Dermis blood vessel endothelial cell (primary cell): ENCODE data around the gene MKRN2. TPM values are rescaled to one million over a fixed set of nuclear protein-coding genes. Genes with fewer than 3 reads are reported as not detected.
"Not testable (repeated sequence)": the region's sequence is repeated elsewhere in the genome, so short reads cannot be mapped to it uniquely, and the experiment has no call there.

Source experiments
- DNase-seq: peaks from one replicate; pipeline ENCODE4 v3.0.0; 2010
- total RNA-seq: library from RNA; depleted of rRNA; stranded (reverse); fragments of >200 nt; gene quantifications from 2 replicates; pipeline ENCODE4 v1.2.3, GENCODE V29; 2014

Gene MKRN2
- total RNA-seq, 1 donor from 2014 or later, result 40.5 TPM

DNA sequence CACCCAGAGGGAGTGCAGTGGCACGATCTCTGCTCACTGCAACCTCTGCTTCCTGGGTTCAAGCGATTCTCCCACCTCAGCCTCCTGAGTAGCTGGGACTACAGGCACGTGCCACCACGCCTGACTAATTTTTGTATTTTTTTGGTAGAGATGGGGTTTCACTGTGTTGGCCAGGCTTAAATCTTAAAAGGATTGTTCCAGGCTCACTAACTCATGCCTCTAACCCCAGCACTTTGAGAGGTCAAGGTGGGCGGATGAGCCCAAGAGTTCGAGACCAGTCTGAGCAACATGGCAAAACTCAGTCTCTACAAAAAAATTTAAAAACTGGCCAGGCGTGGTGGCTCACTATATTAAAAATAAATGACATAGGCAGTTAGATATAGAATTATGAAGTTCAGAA lies 74.0 kb downstream of the MKRN2 start:
- DNase-seq, result not testable (repeated sequence)

DNA sequence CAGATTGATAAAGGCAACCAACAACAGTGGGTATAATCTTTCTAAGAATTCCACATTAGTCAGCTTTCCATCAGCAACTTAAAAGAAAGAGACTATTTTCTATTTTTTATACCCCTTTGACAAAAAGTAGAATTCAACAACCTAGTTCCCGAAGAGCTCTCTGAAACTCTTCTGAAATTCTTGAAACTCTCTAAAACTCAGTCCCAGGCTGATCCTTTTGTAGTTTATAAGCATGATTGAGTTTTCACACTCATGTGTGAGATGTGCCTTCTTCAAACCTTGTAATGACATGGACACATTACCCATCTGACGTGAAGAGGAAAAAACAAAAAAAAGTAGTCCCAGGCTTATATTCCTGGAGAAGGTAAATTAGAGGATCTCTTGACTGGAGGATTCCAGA lies 75.6 kb downstream of the MKRN2 start:
- no peak for DNase-seq

DNA sequence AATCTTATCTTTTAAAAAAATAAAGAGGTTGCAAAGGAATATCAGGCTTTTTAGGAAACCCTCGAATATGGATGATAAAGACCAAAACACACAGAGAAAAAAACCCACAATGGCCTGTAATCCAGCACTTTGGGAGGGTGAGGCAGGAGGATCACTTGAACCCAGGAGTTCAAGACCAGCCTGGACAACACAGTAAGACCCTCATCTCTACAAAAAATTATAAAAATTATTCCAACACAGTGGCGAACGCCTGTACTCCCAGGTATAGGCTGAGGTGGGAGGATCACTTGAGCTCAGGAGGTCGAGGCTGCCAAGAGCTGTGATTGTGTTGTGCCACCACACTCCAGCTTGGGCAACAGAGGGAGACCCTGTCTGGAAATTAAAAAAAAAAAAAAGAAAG lies 76.2 kb downstream of the MKRN2 start:
- no peak for DNase-seq

Other genes with a start within 250 kb of the MKRN2 start
- 10.2 and 14.2 TPM in 2 replicates for gene TSEN2, start 72.6 kb upstream of the MKRN2 start, total RNA-seq
- gene MKRN2OS, start 11.6 kb upstream of the MKRN2 start, total RNA-seq, result not detected in 2 replicates
- 69.1 and 96.3 TPM in 2 replicates for gene RAF1, start 107.0 kb downstream of the MKRN2 start, total RNA-seq
- not detected in 2 replicates for gene TMEM40, start 202.2 kb downstream of the MKRN2 start, total RNA-seq
- gene CAND2, start 239.6 kb downstream of the MKRN2 start, total RNA-seq, result 2.2 and 2.4 TPM in 2 replicates